Fibroblast of mammary gland (primary cell): ENCODE results near the gene CAMK1D.

Source experiments
- DNase-seq: peaks from one replicate; pipeline ENCODE4 v3.0.0-alpha.2; 2010; ENCODE audit warnings: low read depth
- H3K4me3 ChIP-seq: 2 replicates; pipeline ENCODE4 v1.5.1; 2011; ENCODE audit warnings: low read depth, mild to moderate bottlenecking, low read length, moderate library complexity; ENCODE audit not compliant: control insufficient read depth
- TF ChIP-seq, protein P1 (sequence below): conservative IDR thresholded peaks from 2 replicates; pipeline ENCODE4 v1.5.1; 2011; ENCODE audit warnings: low read depth, low read length, inconsistent platforms; ENCODE audit not compliant: control insufficient read depth, insufficient read depth

The CAMK1D gene

DNA sequence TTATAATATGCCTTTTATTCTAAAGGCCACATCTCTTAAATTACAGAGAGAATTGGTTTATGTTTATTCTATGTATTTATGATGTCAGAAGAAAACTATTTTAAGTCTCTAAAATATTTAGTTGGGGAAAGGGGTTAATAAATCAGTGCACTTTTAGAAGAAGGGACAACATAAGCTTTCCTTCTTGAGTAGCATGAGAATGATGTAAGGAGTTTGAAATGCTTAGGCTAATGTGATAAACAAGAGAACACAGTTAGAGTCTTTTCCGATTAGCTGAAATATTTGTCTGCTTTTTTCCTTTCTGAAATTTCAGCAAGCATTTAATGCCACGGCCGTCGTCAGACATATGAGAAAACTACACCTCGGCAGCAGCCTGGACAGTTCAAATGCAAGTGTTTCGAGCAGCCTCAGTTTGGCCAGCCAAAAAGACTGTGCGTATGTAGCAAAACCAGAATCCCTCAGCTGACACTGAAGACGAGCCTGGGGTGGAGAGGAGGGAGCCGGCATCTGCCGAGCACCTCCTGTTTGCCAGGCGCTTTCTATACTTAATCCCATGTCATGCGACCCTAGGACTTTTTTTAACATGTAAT lies 476.0 kb downstream of the CAMK1D start:
- H3K4me3 ChIP-seq = no peak overlapping the region
- DNase-seq = no peak
- TF ChIP-seq, protein P1, sequence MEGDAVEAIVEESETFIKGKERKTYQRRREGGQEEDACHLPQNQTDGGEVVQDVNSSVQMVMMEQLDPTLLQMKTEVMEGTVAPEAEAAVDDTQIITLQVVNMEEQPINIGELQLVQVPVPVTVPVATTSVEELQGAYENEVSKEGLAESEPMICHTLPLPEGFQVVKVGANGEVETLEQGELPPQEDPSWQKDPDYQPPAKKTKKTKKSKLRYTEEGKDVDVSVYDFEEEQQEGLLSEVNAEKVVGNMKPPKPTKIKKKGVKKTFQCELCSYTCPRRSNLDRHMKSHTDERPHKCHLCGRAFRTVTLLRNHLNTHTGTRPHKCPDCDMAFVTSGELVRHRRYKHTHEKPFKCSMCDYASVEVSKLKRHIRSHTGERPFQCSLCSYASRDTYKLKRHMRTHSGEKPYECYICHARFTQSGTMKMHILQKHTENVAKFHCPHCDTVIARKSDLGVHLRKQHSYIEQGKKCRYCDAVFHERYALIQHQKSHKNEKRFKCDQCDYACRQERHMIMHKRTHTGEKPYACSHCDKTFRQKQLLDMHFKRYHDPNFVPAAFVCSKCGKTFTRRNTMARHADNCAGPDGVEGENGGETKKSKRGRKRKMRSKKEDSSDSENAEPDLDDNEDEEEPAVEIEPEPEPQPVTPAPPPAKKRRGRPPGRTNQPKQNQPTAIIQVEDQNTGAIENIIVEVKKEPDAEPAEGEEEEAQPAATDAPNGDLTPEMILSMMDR = no peak

DNA sequence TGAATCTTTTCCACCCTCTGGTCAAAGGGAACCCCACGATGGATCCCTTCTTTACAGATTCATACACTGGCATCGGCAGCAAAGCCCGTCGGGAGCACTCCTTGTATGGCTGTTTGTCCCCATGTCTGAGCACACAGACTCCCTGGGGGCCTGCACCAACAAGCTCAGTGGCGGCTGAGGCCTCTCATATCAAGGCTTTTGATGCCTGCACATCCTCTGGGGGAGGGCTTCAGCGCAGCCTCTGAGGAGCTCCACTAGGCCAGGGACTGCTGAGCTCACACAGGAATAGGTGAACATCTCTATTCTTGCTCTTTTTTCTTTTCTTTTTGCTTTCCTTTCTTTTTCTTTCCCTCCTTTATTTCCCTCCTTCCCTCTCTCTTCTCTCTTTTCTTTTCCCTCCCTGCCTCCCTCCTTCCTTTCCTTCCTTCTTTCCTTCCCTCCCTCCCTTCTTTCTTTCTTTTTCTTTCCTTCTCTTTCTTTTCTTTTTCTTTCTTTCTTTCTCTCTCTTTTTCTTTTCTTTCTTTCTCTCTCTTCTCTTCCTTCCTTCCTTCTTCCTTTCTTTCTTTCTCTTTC lies 477.5 kb downstream of the CAMK1D start:
- H3K4me3 ChIP-seq = no peak overlapping the region
- TF ChIP-seq, protein P1 = no peak
- no peak for DNase-seq

DNA sequence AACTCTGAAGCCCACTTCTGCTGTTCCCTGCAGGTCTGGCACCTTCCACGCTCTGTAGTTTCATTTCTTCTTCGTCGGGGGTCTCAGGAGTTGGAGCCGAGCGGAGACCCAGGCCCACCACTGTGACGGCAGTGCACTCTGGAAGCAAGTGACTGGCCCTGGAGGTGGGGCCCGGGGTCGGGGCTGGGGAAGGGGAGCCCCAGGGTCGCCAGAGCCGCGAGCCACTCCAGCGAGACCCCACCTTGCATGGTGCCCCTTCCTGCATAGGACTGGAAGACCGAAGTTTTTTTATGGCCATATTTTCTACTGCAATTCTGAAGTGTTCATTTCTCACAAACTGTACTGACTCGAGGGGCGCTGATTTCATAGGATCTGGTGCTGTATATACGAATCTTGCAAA lies 479.4 kb downstream of the CAMK1D start:
- DNase-seq = no peak
- H3K4me3 ChIP-seq = no peak overlapping the region
- TF ChIP-seq, protein P1 = no peak

DNA sequence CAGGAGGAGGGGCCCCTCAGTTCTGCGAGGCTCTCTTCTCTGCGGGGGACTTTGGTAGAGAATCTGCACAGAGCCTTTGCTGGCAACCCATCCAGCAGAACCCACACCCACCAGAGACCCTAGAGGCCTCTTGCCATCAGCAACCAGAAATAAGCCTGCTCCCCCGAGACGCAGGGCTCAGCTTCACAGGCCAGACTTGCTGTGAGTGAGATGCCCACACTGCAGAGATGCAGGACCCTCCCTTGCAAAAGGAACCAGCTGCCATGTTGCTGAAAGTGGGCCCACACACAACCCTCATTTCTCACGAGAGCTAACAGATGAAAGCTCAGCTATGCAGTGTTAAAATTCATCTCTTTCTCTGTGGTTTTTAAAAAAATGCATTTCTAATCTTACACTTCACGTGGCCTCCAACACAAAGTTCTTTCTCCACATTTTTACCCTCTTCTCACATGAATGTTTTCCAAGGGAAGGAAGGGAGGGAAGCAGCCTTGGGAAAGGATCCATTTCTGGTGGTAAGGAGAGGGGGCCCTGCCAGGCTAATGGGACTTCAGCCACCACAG lies 480.6 kb downstream of the CAMK1D start:
- TF ChIP-seq, protein P1 = no peak
- no peak for DNase-seq

DNA sequence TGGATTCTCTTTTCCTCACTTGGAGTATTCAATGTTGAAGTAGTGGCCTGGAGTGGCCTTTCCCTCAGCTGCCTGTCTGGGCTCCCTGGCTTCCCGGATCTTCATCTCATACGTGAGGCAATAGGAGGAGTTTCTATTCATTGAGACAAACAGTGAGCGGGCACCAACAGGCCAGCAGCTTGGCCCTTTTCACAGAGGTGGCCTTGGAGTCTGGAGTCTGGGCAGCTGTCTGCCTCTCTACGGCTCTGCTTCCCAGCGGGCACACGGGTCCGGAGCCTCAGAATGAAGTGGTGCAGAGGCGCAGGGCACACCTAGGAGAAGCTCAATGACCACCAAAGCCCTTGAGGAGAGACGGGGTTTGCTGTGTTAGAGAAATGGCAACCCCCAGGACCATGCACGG lies 482.7 kb downstream of the CAMK1D start:
- TF ChIP-seq, protein P1 = no peak
- no peak for DNase-seq
- no peak overlapping the region for H3K4me3 ChIP-seq

More for the DNA sequence above, 480.6 kb downstream of the CAMK1D start:
- H3K4me3 ChIP-seq = no peak overlapping the region

DNA sequence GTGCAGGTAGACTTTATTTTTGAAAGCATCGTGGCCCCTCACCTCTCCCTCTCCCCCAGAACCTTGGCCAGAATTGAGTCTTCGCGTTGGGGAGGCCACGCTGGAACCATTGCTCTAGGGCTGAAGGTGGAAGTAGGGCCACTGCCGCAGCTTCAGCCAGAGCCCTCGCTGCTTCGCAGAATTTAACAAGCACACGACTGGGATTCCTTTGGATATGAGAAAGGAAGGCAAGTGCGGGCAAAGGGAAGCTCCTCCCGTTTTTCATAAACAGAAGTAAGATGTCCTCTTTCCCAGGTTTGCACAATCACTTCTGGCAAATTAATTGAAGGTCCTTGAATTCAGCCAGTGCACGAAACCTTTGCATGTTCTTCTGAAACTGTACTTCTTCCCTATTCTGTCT lies 484.1 kb downstream of the CAMK1D start:
- no peak overlapping the region for H3K4me3 ChIP-seq
- TF ChIP-seq, protein P1 = no peak
- no peak for DNase-seq
